HT-29 (cell line): ENCODE results near the gene CAMSAP3. TPM values are rescaled to one million over a fixed set of nuclear protein-coding genes. Genes with fewer than 3 reads are reported as not detected.
"Not testable (repeated sequence)": the region's sequence is repeated elsewhere in the genome, so short reads cannot be mapped to it uniquely, and the experiment has no call there.

Experiments used
- DNase-seq: peaks from one replicate; pipeline ENCODE4 v3.0.0-alpha.2; 2015; ENCODE audit warnings: low spot score
- total RNA-seq: library from RNA; depleted of rRNA; stranded (reverse); fragments of >200 nt; shearing (Covaris generic); gene quantifications from 2 replicates; pipeline ENCODE4 v1.2.3, GENCODE V29; 2014

Gene CAMSAP3
- total RNA-seq, 1 experiment from 2014 or later, result 37.0 TPM

- DNase-seq, result not testable (repeated sequence)
Observed at GRCh38 chr19:7577422-7577821, 18.2 kb upstream of the CAMSAP3 start.

- DNase-seq, result no peak
Observed at GRCh38 chr19:7578127-7578526, 17.5 kb upstream of the CAMSAP3 start.

GRCh38 chr19:7579182-7579581 lies 16.5 kb upstream of the CAMSAP3 start:
- DNase-seq, result no peak

- no peak for DNase-seq
Observed at GRCh38 chr19:7582446-7582845, 13.2 kb upstream of the CAMSAP3 start.

GRCh38 chr19:7589822-7590221 lies 5.8 kb upstream of the CAMSAP3 start:
- DNase-seq, result no peak

DNA sequence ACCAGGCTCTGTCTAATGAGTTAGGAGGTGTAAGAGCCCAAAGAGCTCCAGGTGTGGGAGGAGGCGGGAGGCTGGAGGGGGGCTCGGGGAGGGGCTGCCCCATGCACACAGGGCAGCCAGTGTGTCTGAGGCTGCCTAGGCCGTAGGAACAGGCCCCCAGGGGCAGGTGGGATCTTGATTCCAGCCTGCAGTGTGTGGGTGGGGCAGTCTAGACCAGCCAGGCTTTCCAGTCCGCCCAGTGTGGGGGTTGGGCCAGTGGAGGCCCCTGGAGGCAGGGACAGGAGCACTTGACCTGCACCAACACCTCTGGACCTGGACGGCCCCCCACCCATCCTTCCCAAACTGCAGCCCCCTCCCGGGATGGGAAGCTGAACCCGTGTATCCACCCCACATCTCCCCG lies 5.4 kb upstream of the CAMSAP3 start:
- no peak for DNase-seq

DNA sequence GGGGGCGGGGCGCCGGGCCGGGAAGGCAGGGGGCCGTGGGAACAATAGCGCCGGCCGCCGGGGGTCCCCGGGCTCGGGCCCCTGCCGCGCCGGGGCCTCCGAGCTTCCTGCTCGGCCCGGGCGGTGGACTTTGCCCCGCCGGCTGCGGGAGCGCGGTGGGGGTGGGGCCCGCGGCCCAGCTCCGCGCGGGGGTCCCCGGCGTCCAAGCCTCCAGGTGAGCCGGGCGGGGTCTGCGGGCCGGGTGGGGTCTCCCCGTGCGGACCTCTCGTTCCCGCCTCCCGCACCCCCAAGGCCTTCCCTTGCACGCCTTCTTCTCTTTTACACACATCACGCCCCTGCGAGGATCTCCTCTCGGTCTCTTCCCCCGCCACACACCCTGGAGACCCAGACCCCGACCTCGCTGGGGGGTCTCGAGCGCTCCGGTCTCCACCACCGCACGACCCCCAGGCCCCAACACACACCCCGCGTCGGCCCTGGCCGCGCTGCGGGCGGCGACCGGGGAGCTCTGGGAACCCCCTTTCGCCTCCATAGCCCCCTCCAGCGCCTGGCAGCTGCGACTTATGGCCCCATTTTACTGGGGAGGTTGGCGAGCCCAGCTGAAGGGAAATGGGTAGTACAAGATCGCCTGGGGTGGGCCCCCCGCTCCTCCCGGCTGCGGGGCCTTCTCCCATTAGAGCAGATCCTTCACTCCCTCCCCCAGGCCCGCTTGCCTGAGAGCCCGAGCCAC lies 711 bp downstream of the CAMSAP3 start:
- peak; percentile 19 for DNase-seq

GRCh38 chr19:7597689-7598088 lies 2.0 kb downstream of the CAMSAP3 start:
- no peak for DNase-seq

- no peak for DNase-seq
Observed at GRCh38 chr19:7598180-7598579, 2.5 kb downstream of the CAMSAP3 start.

DNA sequence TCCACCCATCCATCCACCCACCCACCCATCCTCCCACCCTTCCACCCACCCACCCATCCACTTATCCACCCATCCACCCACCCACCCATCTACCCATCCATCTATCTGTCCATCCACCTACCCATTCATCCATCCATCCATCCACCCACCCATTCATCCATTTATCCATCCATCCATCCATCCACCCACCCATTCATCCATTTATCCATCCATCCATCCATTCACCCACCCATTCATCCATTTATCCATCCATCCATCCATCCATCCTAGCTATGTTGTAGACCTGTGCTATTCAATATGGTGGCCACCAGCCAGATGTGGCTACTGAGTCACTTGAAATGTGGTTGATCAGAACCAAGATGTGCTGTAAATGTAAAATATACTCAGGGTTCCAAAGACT lies 5.1 kb downstream of the CAMSAP3 start:
- DNase-seq, result no peak

GRCh38 chr19:7602240-7602934 lies 6.7 kb downstream of the CAMSAP3 start:
- DNase-seq, result no peak

GRCh38 chr19:7602935-7603497 lies 7.4 kb downstream of the CAMSAP3 start:
- no peak for DNase-seq

- no peak for DNase-seq
Observed at GRCh38 chr19:7603919-7604318, 8.3 kb downstream of the CAMSAP3 start.

GRCh38 chr19:7605490-7606222 lies 10.0 kb downstream of the CAMSAP3 start:
- peak; percentile 63 for DNase-seq

GRCh38 chr19:7606289-7606688 lies 10.6 kb downstream of the CAMSAP3 start:
- DNase-seq, result no peak

- DNase-seq, result no peak
Observed at GRCh38 chr19:7607212-7607873, 11.7 kb downstream of the CAMSAP3 start.

DNA sequence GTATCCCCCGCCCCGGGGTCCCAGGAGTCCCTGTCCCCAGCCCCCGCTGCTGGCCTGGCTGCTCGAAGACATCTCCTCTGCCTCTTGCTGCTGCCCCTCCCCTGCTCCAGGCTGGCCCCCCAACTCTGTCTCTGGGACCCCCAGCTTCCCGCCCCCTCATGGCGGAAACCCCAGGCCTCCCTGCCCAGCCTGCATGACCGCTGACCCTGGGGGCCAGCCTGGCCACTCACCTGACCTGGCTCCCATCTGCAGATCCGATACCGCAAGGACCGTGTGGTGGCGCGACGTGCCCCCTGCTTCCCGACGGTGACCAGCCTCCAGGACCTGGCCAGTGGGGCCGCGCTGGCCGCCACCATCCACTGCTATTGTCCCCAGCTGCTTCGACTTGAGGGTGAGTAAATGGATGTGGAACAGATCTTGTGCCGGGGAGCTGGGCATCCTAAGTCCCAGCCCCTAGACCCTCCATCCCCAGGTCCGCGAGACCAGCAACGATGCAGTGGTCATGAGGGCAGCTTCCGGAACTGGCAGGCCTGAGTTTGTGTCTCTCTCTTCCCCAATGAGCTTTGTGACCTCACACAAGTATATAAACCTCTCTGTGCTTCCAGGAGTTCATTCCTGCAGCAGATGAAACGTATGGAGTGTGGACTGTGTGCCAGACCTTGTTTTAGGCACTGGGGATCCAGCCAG lies 12.4 kb downstream of the CAMSAP3 start:
- DNase-seq, result no peak

- DNase-seq, result no peak
Observed at GRCh38 chr19:7610491-7611240, 15.0 kb downstream of the CAMSAP3 start.

GRCh38 chr19:7611541-7612279 lies 16.0 kb downstream of the CAMSAP3 start:
- DNase-seq, result no peak
